ENCODE data around the gene FARSA. TPM values are rescaled to one million over a fixed set of nuclear protein-coding genes. Genes with fewer than 3 reads are reported as not detected.
A peak's percentile ranks its signal among the peaks of the same experiment; 100 is the strongest.

FARSA gene
- total and polyA plus RNA-seq, 2 of the 13 experiments (the other 11 are each of a cell fraction or from before 2014, with no cell fraction given), result 25.9 to 72.0 TPM

DNA sequence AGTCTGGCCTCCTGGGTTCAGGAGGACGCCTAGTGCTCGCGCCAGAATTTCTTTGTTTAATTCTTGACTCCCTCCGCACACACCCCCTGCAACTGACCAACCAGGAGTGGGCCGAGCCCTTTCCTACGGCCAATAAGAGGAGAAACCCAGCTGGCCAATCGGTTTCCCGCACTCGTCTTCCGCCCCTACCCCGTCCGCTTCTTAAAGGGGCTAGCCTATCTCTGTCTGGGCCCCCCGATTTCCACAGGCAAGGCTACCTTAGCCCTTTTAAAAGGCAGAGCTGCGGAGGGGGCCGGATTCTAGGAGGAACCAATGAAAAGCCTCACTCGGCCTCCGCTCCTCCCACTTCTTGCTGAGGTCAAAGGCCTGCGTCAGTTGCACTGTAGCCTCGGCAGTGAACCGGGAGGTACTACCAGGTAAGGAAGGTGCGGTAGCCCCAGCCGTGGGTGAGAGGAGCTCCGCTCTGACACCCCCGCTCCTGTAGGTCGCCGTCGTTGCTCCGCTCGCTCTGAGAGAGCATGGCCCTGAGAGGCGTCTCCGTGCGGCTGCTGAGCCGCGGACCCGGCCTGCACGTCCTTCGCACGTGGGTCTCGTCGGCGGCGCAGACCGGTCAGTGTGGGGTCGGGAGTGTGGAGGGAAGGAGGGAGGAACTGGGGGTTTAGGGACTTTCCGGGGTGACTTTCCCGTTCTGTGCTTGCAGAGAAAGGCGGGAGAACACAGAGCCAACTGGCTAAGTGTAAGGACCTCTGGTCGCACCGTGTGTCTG lies 42.5 kb downstream of the FARSA start, which contains the start of gene GCDH (continued):
- TF ChIP-seq, protein P1, sequence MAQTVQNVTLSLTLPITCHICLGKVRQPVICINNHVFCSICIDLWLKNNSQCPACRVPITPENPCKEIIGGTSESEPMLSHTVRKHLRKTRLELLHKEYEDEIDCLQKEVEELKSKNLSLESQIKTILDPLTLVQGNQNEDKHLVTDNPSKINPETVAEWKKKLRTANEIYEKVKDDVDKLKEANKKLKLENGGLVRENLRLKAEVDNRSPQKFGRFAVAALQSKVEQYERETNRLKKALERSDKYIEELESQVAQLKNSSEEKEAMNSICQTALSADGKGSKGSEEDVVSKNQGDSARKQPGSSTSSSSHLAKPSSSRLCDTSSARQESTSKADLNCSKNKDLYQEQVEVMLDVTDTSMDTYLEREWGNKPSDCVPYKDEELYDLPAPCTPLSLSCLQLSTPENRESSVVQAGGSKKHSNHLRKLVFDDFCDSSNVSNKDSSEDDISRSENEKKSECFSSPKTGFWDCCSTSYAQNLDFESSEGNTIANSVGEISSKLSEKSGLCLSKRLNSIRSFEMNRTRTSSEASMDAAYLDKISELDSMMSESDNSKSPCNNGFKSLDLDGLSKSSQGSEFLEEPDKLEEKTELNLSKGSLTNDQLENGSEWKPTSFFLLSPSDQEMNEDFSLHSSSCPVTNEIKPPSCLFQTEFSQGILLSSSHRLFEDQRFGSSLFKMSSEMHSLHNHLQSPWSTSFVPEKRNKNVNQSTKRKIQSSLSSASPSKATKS (CRISPR knock-in tag; IDR thresholded peaks at IDR 0.05), result no peak
- TF ChIP-seq, protein P2, sequence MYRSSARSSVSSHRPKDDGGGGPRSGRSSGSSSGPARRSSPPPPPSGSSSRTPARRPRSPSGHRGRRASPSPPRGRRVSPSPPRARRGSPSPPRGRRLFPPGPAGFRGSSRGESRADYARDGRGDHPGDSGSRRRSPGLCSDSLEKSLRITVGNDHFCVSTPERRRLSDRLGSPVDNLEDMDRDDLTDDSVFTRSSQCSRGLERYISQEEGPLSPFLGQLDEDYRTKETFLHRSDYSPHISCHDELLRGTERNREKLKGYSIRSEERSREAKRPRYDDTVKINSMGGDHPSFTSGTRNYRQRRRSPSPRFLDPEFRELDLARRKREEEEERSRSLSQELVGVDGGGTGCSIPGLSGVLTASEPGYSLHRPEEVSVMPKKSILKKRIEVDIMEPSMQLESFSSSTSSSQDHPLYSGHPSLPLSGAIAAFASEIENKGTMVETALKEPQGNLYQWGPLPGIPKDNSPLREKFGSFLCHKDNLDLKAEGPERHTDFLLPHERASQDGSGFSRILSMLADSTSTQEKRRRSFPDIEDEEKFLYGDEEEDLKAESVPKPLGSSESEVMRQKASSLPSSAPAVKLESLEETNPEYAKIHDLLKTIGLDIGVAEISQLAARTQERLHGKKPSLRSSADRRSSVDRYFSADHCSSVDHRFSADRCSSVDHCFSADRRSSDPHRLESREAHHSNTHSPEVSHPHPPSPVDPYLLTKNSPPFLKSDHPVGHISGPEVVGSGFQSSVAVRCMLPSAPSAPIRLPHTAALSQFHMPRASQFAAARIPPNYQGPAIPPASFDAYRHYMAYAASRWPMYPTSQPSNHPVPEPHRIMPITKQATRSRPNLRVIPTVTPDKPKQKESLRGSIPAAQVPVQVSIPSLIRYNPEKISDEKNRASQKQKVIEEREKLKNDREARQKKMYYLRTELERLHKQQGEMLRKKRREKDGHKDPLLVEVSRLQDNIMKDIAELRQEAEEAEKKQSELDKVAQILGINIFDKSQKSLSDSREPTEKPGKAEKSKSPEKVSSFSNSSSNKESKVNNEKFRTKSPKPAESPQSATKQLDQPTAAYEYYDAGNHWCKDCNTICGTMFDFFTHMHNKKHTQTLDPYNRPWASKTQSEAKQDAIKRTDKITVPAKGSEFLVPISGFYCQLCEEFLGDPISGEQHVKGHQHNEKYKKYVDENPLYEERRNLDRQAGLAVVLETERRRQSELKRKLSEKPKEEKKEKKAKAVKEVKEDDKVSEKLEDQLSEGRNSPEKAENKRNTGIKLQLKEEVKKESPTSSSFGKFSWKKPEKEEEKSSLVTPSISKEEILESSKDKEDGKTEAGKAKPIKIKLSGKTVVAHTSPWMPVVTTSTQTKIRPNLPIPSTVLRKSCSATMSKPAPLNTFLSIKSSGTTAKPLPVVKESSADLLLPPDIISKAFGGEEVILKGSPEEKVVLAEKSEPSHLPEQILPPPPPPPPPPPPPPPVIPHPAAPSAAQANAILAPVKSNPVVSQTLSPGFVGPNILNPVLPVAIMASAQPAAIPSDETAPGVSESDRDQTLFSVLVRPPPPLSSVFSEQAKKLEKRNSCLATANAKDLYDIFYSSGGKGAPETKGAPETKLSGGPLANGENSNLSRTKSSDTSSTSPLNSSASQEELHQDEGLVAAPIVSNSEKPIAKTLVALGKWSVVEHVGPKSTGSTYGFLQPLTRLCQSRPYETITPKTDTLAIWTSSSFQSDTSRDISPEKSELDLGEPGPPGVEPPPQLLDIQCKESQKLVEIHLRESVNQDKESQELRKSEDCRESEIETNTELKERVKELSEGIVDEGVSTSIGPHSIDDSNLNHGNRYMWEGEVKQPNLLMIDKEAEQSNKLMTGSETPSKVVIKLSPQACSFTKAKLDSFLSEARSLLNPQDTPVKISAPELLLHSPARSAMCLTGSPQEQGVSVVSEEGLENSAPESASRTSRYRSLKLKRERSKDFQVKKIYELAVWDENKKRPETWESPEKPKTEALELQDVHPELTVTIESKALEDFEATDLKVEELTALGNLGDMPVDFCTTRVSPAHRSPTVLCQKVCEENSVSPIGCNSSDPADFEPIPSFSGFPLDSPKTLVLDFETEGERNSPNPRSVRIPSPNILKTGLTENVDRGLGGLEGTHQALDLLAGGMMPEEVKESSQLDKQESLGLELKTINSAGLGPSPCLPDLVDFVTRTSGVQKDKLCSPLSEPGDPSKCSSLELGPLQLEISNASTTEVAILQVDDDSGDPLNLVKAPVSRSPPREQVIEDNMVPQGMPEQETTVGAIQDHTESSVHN (CRISPR knock-in tag; IDR thresholded peaks at IDR 0.05), result no peak
- TF ChIP-seq ZNF468 (CRISPR knock-in tag; IDR thresholded peaks at IDR 0.05), result no peak
- no peak for TF ChIP-seq NPAS2 (CRISPR knock-in tag; IDR thresholded peaks at IDR 0.05; ENCODE audit: borderline replicate concordance)
- no peak for TF ChIP-seq SOX13 (IDR thresholded peaks at IDR 0.05)
- TF ChIP-seq SOX13 (CRISPR knock-in tag; conservative IDR thresholded peaks at IDR 0.05 in 1 of 2, IDR thresholded peaks at IDR 0.05 in 1 of 2), result peak in 1 of 2 experiments; percentile 5; a peak in 1 of 4 replicates
- TF ChIP-seq SMAD3 (CRISPR knock-in tag; IDR thresholded peaks at IDR 0.05), result no peak
- TF ChIP-seq ZNF547 (CRISPR knock-in tag; IDR thresholded peaks at IDR 0.05), result no peak; the same call in 1 of the 2 replicates
- TF ChIP-seq, protein P3, sequence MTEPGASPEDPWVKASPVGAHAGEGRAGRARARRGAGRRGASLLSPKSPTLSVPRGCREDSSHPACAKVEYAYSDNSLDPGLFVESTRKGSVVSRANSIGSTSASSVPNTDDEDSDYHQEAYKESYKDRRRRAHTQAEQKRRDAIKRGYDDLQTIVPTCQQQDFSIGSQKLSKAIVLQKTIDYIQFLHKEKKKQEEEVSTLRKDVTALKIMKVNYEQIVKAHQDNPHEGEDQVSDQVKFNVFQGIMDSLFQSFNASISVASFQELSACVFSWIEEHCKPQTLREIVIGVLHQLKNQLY (CRISPR knock-in tag; IDR thresholded peaks at IDR 0.05), result 0 out of 2 replicates have a peak, but pooled peaks have one; percentile 10
- TF ChIP-seq RBM39 (IDR thresholded peaks at IDR 0.05; ENCODE audit: low read depth, low read length, poor library complexity, severe bottlenecking), result peak; percentile 82
- no peak for TF ChIP-seq HOXA9 (CRISPR knock-in tag; IDR thresholded peaks at IDR 0.05; ENCODE audit: borderline replicate concordance)
- no peak for TF ChIP-seq ZNF121 (CRISPR knock-in tag; IDR thresholded peaks at IDR 0.05)
- TF ChIP-seq, protein P4, sequence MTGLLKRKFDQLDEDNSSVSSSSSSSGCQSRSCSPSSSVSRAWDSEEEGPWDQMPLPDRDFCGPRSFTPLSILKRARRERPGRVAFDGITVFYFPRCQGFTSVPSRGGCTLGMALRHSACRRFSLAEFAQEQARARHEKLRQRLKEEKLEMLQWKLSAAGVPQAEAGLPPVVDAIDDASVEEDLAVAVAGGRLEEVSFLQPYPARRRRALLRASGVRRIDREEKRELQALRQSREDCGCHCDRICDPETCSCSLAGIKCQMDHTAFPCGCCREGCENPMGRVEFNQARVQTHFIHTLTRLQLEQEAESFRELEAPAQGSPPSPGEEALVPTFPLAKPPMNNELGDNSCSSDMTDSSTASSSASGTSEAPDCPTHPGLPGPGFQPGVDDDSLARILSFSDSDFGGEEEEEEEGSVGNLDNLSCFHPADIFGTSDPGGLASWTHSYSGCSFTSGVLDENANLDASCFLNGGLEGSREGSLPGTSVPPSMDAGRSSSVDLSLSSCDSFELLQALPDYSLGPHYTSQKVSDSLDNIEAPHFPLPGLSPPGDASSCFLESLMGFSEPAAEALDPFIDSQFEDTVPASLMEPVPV (CRISPR knock-in tag; IDR thresholded peaks at IDR 0.05), result no peak
- peak; percentile 75; the same call in 1 of the 2 replicates for TF ChIP-seq MTA1 (CRISPR knock-in tag; IDR thresholded peaks at IDR 0.05; ENCODE audit: borderline replicate concordance)

All from HepG2 (cell line).